NT2/D1 (cell line): ENCODE results near the gene SPATA32.

Experiments used
- DNase-seq: peaks from one replicate; pipeline ENCODE4 v3.0.0-alpha.2; 2011; ENCODE audit warnings: low read depth, low spot score
- H3K27me3 ChIP-seq: 2 replicates; pipeline ENCODE4 v1.6.0; 2011; ENCODE audit warnings: mild to moderate bottlenecking; ENCODE audit not compliant: insufficient read length, insufficient read depth
- H3K36me3 ChIP-seq: 2 replicates; pipeline ENCODE4 v1.6.1; 2011; ENCODE audit warnings: mild to moderate bottlenecking, low read length, mixed read lengths; ENCODE audit not compliant: insufficient read depth, insufficient read length
- H3K4me1 ChIP-seq: 2 replicates; pipeline ENCODE4 v1.5.1; 2011; ENCODE audit not compliant: insufficient read depth, insufficient read length
- H3K4me3 ChIP-seq: 2 replicates; pipeline ENCODE4 v1.5.1; 2011; ENCODE audit warnings: low read depth; ENCODE audit not compliant: insufficient read length
- H3K9ac ChIP-seq: 2 replicates; pipeline ENCODE4 v1.6.0; 2011; ENCODE audit warnings: low read depth; ENCODE audit not compliant: insufficient read length
- H3K9me3 ChIP-seq: 2 replicates; pipeline ENCODE4 v1.5.1; 2011; ENCODE audit warnings: mild to moderate bottlenecking, low read length; ENCODE audit not compliant: insufficient read depth
- SUZ12 ChIP-seq: IDR thresholded peaks from 2 replicates; pipeline ENCODE4 v1.6.1; 2011; ENCODE audit not compliant: insufficient read length, insufficient read depth; ENCODE audit errors: extremely low read depth
- YY1 ChIP-seq: IDR thresholded peaks from 2 replicates; pipeline ENCODE4 v1.6.1; 2011; ENCODE audit not compliant: insufficient read length, insufficient read depth
- ZNF274 ChIP-seq: IDR thresholded peaks from 2 replicates; pipeline ENCODE4 v1.6.1; 2011; ENCODE audit warnings: mild to moderate bottlenecking, low read depth, low read length

Gene SPATA32

GRCh38 chr17:45225964-45226530 lies 35.8 kb downstream of the SPATA32 start:
- Histone ChIP-seq H3K9ac (peak overlapping the region; percentile 24), H3K9me3 (no peaks in the 10 kb centered on the region), H3K36me3 (no peaks in the 10 kb centered on the region), H3K27me3 (peaks cover 35% of the 10 kb centered on the region), H3K4me3 (no peak overlapping the region), H3K4me1 (peaks cover 43% of the 10 kb centered on the region)
- no peak for TF ChIP-seq SUZ12
- TF ChIP-seq ZNF274, result no peak
- no peak for TF ChIP-seq YY1
- DNase-seq, result no peak

GRCh38 chr17:45225051-45225700 lies 36.7 kb downstream of the SPATA32 start:
- H3K4me1 ChIP-seq, result peaks cover 38% of the 10 kb centered on the region
- no peak for DNase-seq
- H3K9ac ChIP-seq, result peak overlapping the region; percentile 27
- H3K36me3 ChIP-seq, result no peaks in the 10 kb centered on the region
- H3K4me3 ChIP-seq, result no peak overlapping the region
- peaks cover 44% of the 10 kb centered on the region for H3K27me3 ChIP-seq
- H3K9me3 ChIP-seq, result no peaks in the 10 kb centered on the region
- TF ChIP-seq ZNF274 (no peak), SUZ12 (no peak), YY1 (no peak)

GRCh38 chr17:45224671-45225050 lies 37.2 kb downstream of the SPATA32 start:
- TF ChIP-seq YY1, result no peak
- TF ChIP-seq ZNF274, result no peak
- no peak for TF ChIP-seq SUZ12
- Histone ChIP-seq H3K9ac (no peak overlapping the region), H3K9me3 (no peaks in the 10 kb centered on the region), H3K4me1 (peaks cover 38% of the 10 kb centered on the region), H3K27me3 (peaks cover 49% of the 10 kb centered on the region), H3K4me3 (no peak overlapping the region), H3K36me3 (no peaks in the 10 kb centered on the region)
- DNase-seq, result no peak

GRCh38 chr17:45223539-45224528 lies 38.1 kb downstream of the SPATA32 start:
- Histone ChIP-seq H3K27me3 (peaks cover 57% of the 10 kb centered on the region), H3K4me1 (peaks cover 32% of the 10 kb centered on the region), H3K4me3 (no peak overlapping the region), H3K9ac (no peak overlapping the region), H3K36me3 (no peaks in the 10 kb centered on the region), H3K9me3 (no peaks in the 10 kb centered on the region)
- no peak for TF ChIP-seq ZNF274
- TF ChIP-seq SUZ12, result no peak
- no peak for TF ChIP-seq YY1
- DNase-seq, result no peak

GRCh38 chr17:45222996-45223538 lies 38.8 kb downstream of the SPATA32 start:
- TF ChIP-seq SUZ12 (no peak), ZNF274 (no peak), YY1 (no peak)
- Histone ChIP-seq H3K4me1 (peaks cover 25% of the 10 kb centered on the region), H3K9me3 (no peaks in the 10 kb centered on the region), H3K4me3 (no peak overlapping the region), H3K9ac (no peak overlapping the region), H3K36me3 (no peaks in the 10 kb centered on the region), H3K27me3 (peaks cover 57% of the 10 kb centered on the region)
- DNase-seq, result no peak

GRCh38 chr17:45222289-45222995 lies 39.5 kb downstream of the SPATA32 start:
- H3K9ac ChIP-seq, result peak overlapping the region; percentile 74
- TF ChIP-seq SUZ12, result peak; percentile 26
- no peak for TF ChIP-seq ZNF274
- TF ChIP-seq YY1, result no peak
- peaks cover 57% of the 10 kb centered on the region for H3K27me3 ChIP-seq
- H3K36me3 ChIP-seq, result no peaks in the 10 kb centered on the region
- no peak for DNase-seq
- H3K9me3 ChIP-seq, result no peaks in the 10 kb centered on the region
- H3K4me1 ChIP-seq, result peaks cover 22% of the 10 kb centered on the region
- peak overlapping the region; percentile 45 for H3K4me3 ChIP-seq
